ENCODE results near the gene UVRAG.

Gene UVRAG

GRCh38 chr11:75810637-75811390, 4.2 kb upstream of the UVRAG start:
- no peak for DNase-seq

DNA sequence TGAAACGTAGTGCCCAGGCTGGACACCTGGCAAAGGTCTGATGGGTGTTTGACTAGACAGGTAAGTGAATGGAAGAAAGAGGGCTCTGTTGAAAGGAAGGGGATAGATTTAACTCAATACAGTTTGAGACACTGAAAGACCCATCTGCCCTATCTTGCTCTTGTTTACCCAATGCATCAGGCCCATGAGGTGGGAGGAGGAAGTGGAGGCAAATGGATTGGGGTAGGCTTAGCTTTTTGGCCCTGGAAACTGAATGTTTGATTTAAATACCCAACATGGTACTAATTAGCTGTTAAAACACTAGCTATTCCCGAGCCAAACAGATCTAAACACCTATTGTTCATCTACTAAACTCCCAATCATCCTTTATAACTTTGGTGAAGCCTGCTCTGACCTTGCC, 3.5 kb upstream of the UVRAG start:
- no peak for DNase-seq

DNA sequence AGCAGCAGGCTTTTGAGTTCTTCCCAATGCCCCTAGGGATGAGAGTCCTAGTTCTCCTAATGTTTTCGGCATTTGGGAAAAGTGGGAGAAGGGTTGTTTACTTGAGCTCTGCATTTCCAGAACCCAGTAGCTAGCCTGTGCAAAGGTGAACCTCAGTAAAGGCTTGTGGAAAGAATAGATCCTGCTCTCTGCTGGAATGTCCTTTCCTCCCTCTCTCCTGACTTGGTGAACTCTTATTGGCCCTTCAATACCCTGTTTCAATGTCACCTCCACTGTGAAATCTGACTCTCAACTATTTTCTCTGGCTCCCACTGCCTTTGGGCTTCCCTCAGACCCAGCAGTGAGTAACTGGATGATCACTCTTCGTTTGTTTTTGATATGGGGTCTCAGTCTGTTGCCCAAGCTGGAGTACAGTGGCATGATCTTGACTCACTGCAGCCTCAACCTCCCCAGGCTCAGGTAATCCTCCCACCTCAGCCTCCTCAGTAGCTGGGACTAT, 2.4 kb upstream of the UVRAG start:
- no peak for DNase-seq

DNA sequence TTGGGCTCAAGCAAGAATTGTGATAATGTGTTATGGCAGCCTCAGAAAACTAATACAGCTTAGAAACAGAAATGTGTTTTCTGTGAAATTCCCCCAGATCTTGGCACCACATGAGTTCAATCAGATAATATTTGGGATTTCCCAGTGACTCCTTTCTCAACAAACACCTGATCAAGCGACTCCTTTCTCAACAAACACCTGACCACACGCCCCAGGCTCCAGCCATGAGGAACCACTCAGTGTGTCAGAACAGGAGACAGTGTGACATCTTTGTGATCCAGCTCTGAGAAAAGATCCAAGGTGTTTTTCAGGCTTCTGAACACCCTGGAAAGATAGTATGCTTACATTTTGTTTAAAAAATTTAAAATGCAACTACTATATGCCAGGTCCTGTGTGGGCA, 1.9 kb upstream of the UVRAG start:
- DNase-seq, result no peak

- DNase-seq, result no peak
Observed at GRCh38 chr11:75813622-75814039, 1.4 kb upstream of the UVRAG start.

DNA sequence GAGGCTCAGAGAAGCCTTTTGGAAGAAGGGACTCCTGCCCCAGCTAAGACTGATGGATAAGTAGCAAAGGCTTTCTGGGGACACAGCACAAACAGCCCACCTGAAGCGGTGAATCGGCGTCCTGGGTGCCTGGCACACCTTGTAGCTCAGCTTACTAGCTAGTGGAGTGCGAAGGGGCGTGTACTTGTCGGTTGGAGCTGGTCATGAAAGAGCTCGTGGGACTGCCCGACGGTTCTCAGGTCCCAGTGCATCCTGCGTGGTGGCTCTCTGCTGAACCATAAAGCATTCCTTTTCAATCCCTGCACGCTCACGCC, 690 bp upstream of the UVRAG start:
- peak; percentile 83 for DNase-seq

DNA sequence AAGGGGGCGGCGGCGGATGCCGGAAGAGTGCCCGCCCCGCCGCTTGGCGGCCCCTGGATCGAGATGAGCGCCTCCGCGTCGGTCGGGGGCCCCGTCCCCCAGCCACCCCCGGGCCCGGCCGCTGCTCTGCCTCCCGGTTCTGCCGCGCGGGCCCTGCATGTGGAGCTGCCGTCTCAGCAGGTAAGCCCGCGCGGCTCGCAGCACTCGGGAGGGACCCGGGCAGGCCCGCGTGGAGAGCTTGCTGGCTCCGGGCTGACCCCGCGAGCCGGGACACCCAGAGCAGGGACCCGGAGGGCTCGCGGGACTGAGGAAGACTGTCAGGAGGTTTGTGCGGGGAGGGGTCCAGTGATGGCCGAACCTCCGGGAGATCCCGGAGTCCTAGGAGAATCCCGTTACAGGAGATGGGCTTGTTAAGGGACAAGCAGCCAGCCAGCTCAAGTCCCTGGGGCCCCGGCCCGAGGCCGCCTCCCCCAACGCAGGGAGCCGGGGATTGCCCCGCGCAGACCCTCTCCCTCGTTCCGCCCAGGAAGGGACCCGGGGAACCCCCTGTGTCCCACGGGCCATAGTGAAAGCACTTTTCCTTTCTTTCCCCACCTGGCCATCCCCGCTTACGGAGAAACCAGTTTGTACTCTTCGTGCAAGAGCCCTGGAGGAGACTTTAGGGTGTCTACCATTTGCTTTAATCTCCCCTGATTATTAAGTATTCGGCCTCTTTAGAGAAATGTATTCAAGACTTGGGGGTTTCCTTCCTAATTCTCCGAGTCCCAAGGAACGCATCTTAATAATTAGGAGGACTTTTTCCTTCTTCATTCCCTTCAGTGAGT, 547 bp downstream of the UVRAG start:
- no peak for DNase-seq

GRCh38 chr11:75816561-75817239, 1.7 kb downstream of the UVRAG start:
- no peak for DNase-seq

- DNase-seq, result no peak
Observed at GRCh38 chr11:75820645-75821044, 5.6 kb downstream of the UVRAG start.

- DNase-seq, result no peak
Observed at GRCh38 chr11:75821202-75821601, 6.2 kb downstream of the UVRAG start.

- DNase-seq, result no peak
Observed at GRCh38 chr11:75822541-75822940, 7.5 kb downstream of the UVRAG start.

GRCh38 chr11:75823415-75823814, 8.4 kb downstream of the UVRAG start:
- no peak for DNase-seq

- DNase-seq, result no peak
Observed at GRCh38 chr11:75823946-75824345, 8.9 kb downstream of the UVRAG start.

- no peak for DNase-seq
Observed at GRCh38 chr11:75826461-75827230, 11.6 kb downstream of the UVRAG start.

DNA sequence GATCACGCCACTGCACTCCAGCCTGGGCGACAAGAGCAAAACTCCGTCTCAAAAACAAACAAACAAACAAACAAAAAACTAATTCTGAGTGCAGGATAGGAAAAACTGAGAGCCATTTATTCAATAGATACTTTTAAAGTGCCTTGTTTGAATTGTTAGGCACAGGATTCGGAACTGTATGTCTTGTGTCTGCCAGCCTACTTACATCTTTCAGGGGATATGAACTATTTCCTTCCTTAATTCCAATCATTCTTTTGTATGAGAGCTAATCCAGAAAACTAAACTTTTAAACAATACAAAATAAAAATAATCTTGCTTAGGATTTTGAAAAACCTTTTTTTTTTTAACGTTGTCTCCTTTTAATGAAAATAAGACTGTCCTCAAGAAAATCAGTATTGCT, 12.6 kb downstream of the UVRAG start:
- no peak for DNase-seq

GRCh38 chr11:75831915-75832502, 17.0 kb downstream of the UVRAG start:
- DNase-seq, result no peak

- no peak for DNase-seq
Observed at GRCh38 chr11:75834728-75835127, 19.7 kb downstream of the UVRAG start.

DNA sequence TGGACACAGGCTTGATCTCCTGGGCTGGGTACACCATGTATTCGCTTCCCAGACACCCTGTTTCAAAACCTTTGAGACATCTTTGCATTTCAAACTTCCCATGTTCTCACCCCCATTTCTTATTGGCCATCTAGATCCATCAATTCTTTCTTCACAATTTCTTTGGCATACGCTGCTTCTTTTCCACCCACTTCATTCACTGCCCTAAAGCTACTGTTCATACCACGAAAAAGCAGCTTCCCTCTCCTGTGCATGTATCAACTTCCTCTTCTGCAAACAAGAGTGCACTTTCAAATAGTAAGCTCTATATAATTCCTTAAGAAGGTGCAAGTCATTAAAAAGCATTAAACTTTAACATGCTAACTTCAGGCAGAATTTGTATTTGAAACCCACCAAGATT, 21.4 kb downstream of the UVRAG start:
- DNase-seq, result no peak

DNA sequence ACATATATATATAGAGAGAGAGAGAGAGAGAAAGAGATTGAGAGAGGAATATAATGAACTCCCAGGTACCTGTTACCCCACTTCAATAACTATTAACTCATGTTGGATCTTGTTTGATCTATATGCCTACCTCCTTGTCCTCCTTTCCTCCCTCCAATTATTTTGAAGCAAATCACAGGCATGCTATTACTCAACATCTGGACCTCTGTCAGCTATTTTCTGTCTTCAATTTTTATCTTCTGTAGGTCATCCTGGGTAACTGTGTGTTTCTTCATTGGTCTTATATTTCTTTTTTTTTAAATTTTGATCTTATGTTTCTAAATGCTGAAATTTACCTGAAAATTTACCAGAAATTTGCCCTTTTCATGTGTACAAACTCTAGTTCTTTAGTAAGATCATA, 24.8 kb downstream of the UVRAG start:
- DNase-seq, result no peak

GRCh38 chr11:75840522-75840921, 25.5 kb downstream of the UVRAG start:
- no peak for DNase-seq

- no peak for DNase-seq
Observed at GRCh38 chr11:75841739-75842138, 26.7 kb downstream of the UVRAG start.

- DNase-seq, result no peak
Observed at GRCh38 chr11:75845324-75845723, 30.3 kb downstream of the UVRAG start.

- DNase-seq, result no peak
Observed at GRCh38 chr11:75849894-75850293, 34.9 kb downstream of the UVRAG start.

All from COR-L47 (cell line).